DOHH2 (cell line): ENCODE results near the gene MPRIP.

Experiments
- CTCF ChIP-seq: fragments of 200-600 bp; sonication (generic); IDR thresholded peaks from one replicate; pipeline ENCODE4 v1.5.1; 2014; ENCODE audit warnings: antibody characterized with exemption, mild to moderate bottlenecking, low read depth, low read length; ENCODE audit not compliant: poor library complexity, severe bottlenecking
- EZH2phosphoT487 ChIP-seq: fragments of 200-600 bp; sonication (generic); IDR thresholded peaks from 2 replicates; pipeline ENCODE4 v1.6.1; 2017; ENCODE audit warnings: borderline replicate concordance, mild to moderate bottlenecking, antibody characterized with exemption, low read length, moderate library complexity, mixed read lengths

GRCh38 chr17:17171186-17171585 lies 128.9 kb downstream of the MPRIP start:
- TF ChIP-seq EZH2phosphoT487 (no peak), CTCF (no peak)
